ENCODE results near the gene KIF21A. TPM values are rescaled to one million over a fixed set of nuclear protein-coding genes. Genes with fewer than 3 reads are reported as not detected.

The KIF21A gene
- polyA plus RNA-seq, 1 of the 3 experiments (the other 2 are of a cell fraction), result 3.6 TPM

DNA sequence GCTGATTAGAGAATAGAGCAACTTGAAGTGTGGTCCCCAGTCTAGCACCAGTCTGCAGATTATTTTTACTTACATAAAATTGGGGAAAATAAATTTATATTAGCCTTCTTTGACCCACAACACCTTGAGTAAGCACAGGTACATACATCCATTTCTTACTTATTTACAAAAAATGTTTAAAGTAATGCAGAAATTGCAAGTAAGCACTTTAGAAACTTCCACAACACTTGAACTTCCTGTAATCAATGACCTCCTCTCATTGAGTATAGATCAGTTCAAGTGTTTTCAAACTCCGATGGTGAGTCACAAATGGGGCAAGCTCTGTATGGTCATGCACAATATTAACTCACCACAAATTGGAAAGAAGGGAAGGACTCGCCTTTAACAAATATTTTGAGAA, 83.3 kb downstream of the KIF21A start:
- no peak overlapping the region for H3K27ac ChIP-seq (ENCODE audit: low read depth in 2 of 2, low read length in 1 of 2)
- H3K27me3 ChIP-seq (ENCODE audit: insufficient read depth), result no peaks in the 10 kb centered on the region
- no peak for TF ChIP-seq MXI1 (IDR thresholded peaks at IDR 0.05; ENCODE audit: low read depth, low read length)
- no peak for TF ChIP-seq JUND (IDR thresholded peaks at IDR 0.05)
- TF ChIP-seq RXRA (IDR thresholded peaks at IDR 0.05; ENCODE audit: borderline replicate concordance, low read depth), result no peak
- no peak for TF ChIP-seq CHD2 (IDR thresholded peaks at IDR 0.05; ENCODE audit: low read length, partially characterized antibody)
- TF ChIP-seq FOSL2 (IDR thresholded peaks at IDR 0.05; ENCODE audit: borderline replicate concordance, low read depth), result no peak
- TF ChIP-seq FOXJ3 (CRISPR knock-in tag; IDR thresholded peaks at IDR 0.05), result no peak
- TF ChIP-seq TEAD4 (IDR thresholded peaks at IDR 0.05; ENCODE audit: borderline replicate concordance, insufficient read depth), result no peak
- no peak for TF ChIP-seq SMC3 (IDR thresholded peaks at IDR 0.05; ENCODE audit: low read depth, low read length)
- no peak for TF ChIP-seq MAX (IDR thresholded peaks at IDR 0.05; ENCODE audit: low read depth)
- no peak for TF ChIP-seq YY1 (IDR thresholded peaks at IDR 0.05; ENCODE audit: low read depth)
- no peak for TF ChIP-seq IRF3 (IDR thresholded peaks at IDR 0.05; ENCODE audit: low read depth, low read length)
- no peak for TF ChIP-seq NRF1 (IDR thresholded peaks at IDR 0.05; ENCODE audit: low read depth, low read length)
- no peak for TF ChIP-seq TCF12 (IDR thresholded peaks at IDR 0.05)
- TF ChIP-seq ZBTB33 (IDR thresholded peaks at IDR 0.05; ENCODE audit: borderline replicate concordance, low read depth), result no peak
- TF ChIP-seq RCOR1 (IDR thresholded peaks at IDR 0.05; ENCODE audit: low read length), result no peak
- TF ChIP-seq RFX5 (IDR thresholded peaks at IDR 0.05; ENCODE audit: low read length), result no peak
- TF ChIP-seq EP300 (IDR thresholded peaks at IDR 0.05; ENCODE audit: borderline replicate concordance in 1 of 2, low read depth in 1 of 2, low read length in 1 of 2), result no peak
- TF ChIP-seq, protein P1, sequence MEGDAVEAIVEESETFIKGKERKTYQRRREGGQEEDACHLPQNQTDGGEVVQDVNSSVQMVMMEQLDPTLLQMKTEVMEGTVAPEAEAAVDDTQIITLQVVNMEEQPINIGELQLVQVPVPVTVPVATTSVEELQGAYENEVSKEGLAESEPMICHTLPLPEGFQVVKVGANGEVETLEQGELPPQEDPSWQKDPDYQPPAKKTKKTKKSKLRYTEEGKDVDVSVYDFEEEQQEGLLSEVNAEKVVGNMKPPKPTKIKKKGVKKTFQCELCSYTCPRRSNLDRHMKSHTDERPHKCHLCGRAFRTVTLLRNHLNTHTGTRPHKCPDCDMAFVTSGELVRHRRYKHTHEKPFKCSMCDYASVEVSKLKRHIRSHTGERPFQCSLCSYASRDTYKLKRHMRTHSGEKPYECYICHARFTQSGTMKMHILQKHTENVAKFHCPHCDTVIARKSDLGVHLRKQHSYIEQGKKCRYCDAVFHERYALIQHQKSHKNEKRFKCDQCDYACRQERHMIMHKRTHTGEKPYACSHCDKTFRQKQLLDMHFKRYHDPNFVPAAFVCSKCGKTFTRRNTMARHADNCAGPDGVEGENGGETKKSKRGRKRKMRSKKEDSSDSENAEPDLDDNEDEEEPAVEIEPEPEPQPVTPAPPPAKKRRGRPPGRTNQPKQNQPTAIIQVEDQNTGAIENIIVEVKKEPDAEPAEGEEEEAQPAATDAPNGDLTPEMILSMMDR (IDR thresholded peaks at IDR 0.05), result no peak
- no peak for TF ChIP-seq SIN3A (IDR thresholded peaks at IDR 0.05; ENCODE audit: borderline replicate concordance, low read depth, low read length)
- TF ChIP-seq MEF2A (IDR thresholded peaks at IDR 0.05; ENCODE audit: borderline replicate concordance, low read depth), result no peak
- H3K4me1 ChIP-seq (ENCODE audit: control insufficient read depth in 1 of 2, insufficient read depth in 2 of 2, low read depth in 1 of 2, low read length in 1 of 2), result no peaks in the 10 kb centered on the region
- no peak overlapping the region for H3K4me3 ChIP-seq (ENCODE audit: low read depth in 2 of 2, low read length in 1 of 2)
- H3F3A ChIP-seq (replicated peaks; ENCODE audit: insufficient read depth), result no peaks in the 10 kb centered on the region
- H3K4me2 ChIP-seq, result no peak overlapping the region
- WGBS (ENCODE audit: low lambda C conversion rate), result 93% methylated on average over 2 of the region's 2 CpGs
- no peaks in the 10 kb centered on the region for H3K9me3 ChIP-seq
- no peaks in the 10 kb centered on the region for H4K20me1 ChIP-seq (ENCODE audit: insufficient read depth)
- no peak for DNase-seq
- H2AFZ ChIP-seq (ENCODE audit: low read depth), result no peak overlapping the region
- ChIA-PET POLR2A (no interaction called here), CTCF (interaction anchor here (1.2 kb wide), 2 partner anchors 15 to 26 kb away, joined by 3 read pairs; no protein-coding TSS in a partner anchor)
- H3K9me2 ChIP-seq, result no peaks in the 10 kb centered on the region
- H3K36me3 ChIP-seq (replicated peaks in 1 of 2; ENCODE audit: control insufficient read depth in 1 of 2, insufficient read depth in 2 of 2, low read length in 1 of 2), result peaks cover 0 to 49% of the 10 kb centered on the region in 2 experiments
- no peak overlapping the region for H3K9ac ChIP-seq
- H3K79me2 ChIP-seq (ENCODE audit: insufficient read depth), result no peaks in the 10 kb centered on the region

Data from SK-N-SH (cell line).